ENCODE data around the gene RSL1D1.

GRCh38 chr16:11901091-11901490, 49.7 kb upstream of the RSL1D1 start:
- TF ChIP-seq CTCF (IDR thresholded peaks at IDR 0.05) (no peak), EP300 (IDR thresholded peaks at IDR 0.05) (no peak)

Data from suprapubic skin (tissue), 3 donors.